ENCODE data around the gene RAB5B.

GRCh38 chr12:55996715-55997534 lies 23.0 kb downstream of the RAB5B start, which contains the start of gene SUOX:
- TF ChIP-seq POLR2A (IDR thresholded peaks at IDR 0.05; ENCODE audit: low read depth, low read length) (0 out of 2 replicates have a peak, but pooled peaks have one; percentile 12), POLR2AphosphoS5 (IDR thresholded peaks at IDR 0.05; ENCODE audit: low read depth, low read length) (peak; percentile 50; the same call in 1 of the 2 replicates)

Measured in GM12891 (cell line).